Sigmoid colon (tissue), 4 donors: Measurements from ENCODE around the gene FRMD1.

Source experiments
- CTCF ChIP-seq, 4 experiments: fragments of 450-650 bp in 3 of 4; fragments of 200-600 bp in 1 of 4; IDR thresholded peaks; one replicate each; pipeline ENCODE4 v1.5.1; 2016 to 2019; ENCODE audit warnings: antibody characterized with exemption in 4 of 4, mild to moderate bottlenecking in 3 of 4, moderate library complexity in 2 of 4
- EP300 ChIP-seq, 4 donors: sonication (generic); formaldehyde crosslinking; IDR thresholded peaks; one replicate each; pipeline ENCODE4 v1.6.1; 2017; ENCODE audit warnings: antibody characterized with exemption in 4 of 4
- POLR2A ChIP-seq, 2 donors: fragments of 450-650 bp; IDR thresholded peaks; one replicate each; pipeline ENCODE4 v1.6.1; 2016; ENCODE audit warnings: antibody characterized with exemption in 2 of 2, mild to moderate bottlenecking in 2 of 2, moderate library complexity in 2 of 2
- POLR2AphosphoS5 ChIP-seq, 4 donors: sonication (generic); formaldehyde crosslinking; IDR thresholded peaks; one replicate each; pipeline ENCODE4 v1.6.1; 2017; ENCODE audit warnings: antibody characterized with exemption in 4 of 4

- no peak for TF ChIP-seq CTCF (IDR thresholded peaks at IDR 0.05)
- no peak for TF ChIP-seq EP300 (IDR thresholded peaks at IDR 0.05)
- TF ChIP-seq POLR2AphosphoS5 (IDR thresholded peaks at IDR 0.05) = no peak
- TF ChIP-seq POLR2A (IDR thresholded peaks at IDR 0.05) = no peak
Observed at GRCh38 chr6:168005796-168006195, 73.2 kb downstream of the FRMD1 start.
